ENCODE results near the gene ATP5PO. TPM values are rescaled to one million over a fixed set of nuclear protein-coding genes. Genes with fewer than 3 reads are reported as not detected.

ATP5PO gene
- polyA plus RNA-seq, 1 experiment, result 365 TPM

- H3K27ac ChIP-seq (ENCODE audit: low read depth, low read length), result no peak overlapping the region
- POLR2A ChIA-PET, result interaction anchor here (0.6 kb wide), 1 partner anchor 54 kb away, joined by 8 read pairs; no protein-coding TSS in a partner anchor
- peaks cover 4% of the 10 kb centered on the region for H3K27me3 ChIP-seq (ENCODE audit: control insufficient read depth, insufficient read depth, low read length)
- H3K4me3 ChIP-seq (ENCODE audit: low read depth, low read length), result no peak overlapping the region
- no peak for TF ChIP-seq CTCF (IDR thresholded peaks at IDR 0.05; ENCODE audit: low read depth, low read length)
- H3K9me3 ChIP-seq (ENCODE audit: control insufficient read depth, insufficient read depth, low read length), result peaks cover 3% of the 10 kb centered on the region; the same call in 1 of the 2 replicates
- CTCF ChIA-PET, result interaction anchor here (0.7 kb wide), 1 partner anchor 494 kb away, joined by 4 read pairs; no protein-coding TSS in a partner anchor
- DNase-seq (ENCODE audit: low read depth, low spot score), result no peak
These were observed 58.6 kb downstream of the ATP5PO start for GRCh38 chr21:33856893-33857527.

- Histone ChIP-seq H3K9me3 (ENCODE audit: control insufficient read depth, insufficient read depth, low read length) (peaks cover 3% of the 10 kb centered on the region; the same call in 1 of the 2 replicates), H3K27ac (ENCODE audit: low read depth, low read length) (no peak overlapping the region), H3K4me3 (ENCODE audit: low read depth, low read length) (no peak overlapping the region), H3K27me3 (ENCODE audit: control insufficient read depth, insufficient read depth, low read length) (peaks cover under 1% of the 10 kb centered on the region)
- ChIA-PET POLR2A (interaction anchor here (0.7 kb wide), 1 partner anchor 13 kb away, joined by 3 read pairs; no protein-coding TSS in a partner anchor), CTCF (interaction anchor here (1.1 to 1.6 kb wide), 2 partner anchors 9 to 250 kb away, joined by 3 to 5 read pairs; no protein-coding TSS in a partner anchor)
- TF ChIP-seq CTCF (IDR thresholded peaks at IDR 0.05; ENCODE audit: low read depth, low read length), result 0 out of 2 replicates have a peak, but pooled peaks have one; percentile 23
- no peak for DNase-seq (ENCODE audit: low read depth, low spot score)
These were observed 60.4 kb downstream of the ATP5PO start for GRCh38 chr21:33855190-33855589.

- no peak for DNase-seq (ENCODE audit: low read depth, low spot score)
- ChIA-PET CTCF (interaction anchor here (1.1 to 1.6 kb wide), 2 partner anchors 8 to 249 kb away, joined by 3 to 5 read pairs; no protein-coding TSS in a partner anchor), POLR2A (interaction anchor here (0.7 kb wide), 1 partner anchor 13 kb away, joined by 3 read pairs; no protein-coding TSS in a partner anchor)
- TF ChIP-seq CTCF (IDR thresholded peaks at IDR 0.05; ENCODE audit: low read depth, low read length), result no peak
- Histone ChIP-seq H3K9me3 (ENCODE audit: control insufficient read depth, insufficient read depth, low read length) (peaks cover 3% of the 10 kb centered on the region; the same call in 1 of the 2 replicates), H3K27ac (ENCODE audit: low read depth, low read length) (no peak overlapping the region), H3K27me3 (ENCODE audit: control insufficient read depth, insufficient read depth, low read length) (no peaks in the 10 kb centered on the region), H3K4me3 (ENCODE audit: low read depth, low read length) (no peak overlapping the region)
These were observed 61.0 kb downstream of the ATP5PO start for GRCh38 chr21:33854604-33855003.

Other genes starting within 250 kb of the ATP5PO start
- 31.4 and 35.8 TPM in 2 replicates for gene MRPS6, start 157.8 kb upstream of the ATP5PO start, polyA plus RNA-seq (2011; rRNA removed)
- gene SLC5A3, start 157.8 kb upstream of the ATP5PO start, polyA plus RNA-seq (2011; rRNA removed), result 7.1 and 9.5 TPM in 2 replicates

Measured in AG04450 (cell line).